HG03280 (cell line): ENCODE results near the gene MRPL47.
"Not testable (repeated sequence)": the region's sequence is repeated elsewhere in the genome, so short reads cannot be mapped to it uniquely, and the experiment has no call there.

Experiments used
- ATAC-seq: cut with Tn5 transposase; IDR thresholded peaks from one replicate; pipeline ENCODE4 v1.9.1; 2021; ENCODE audit warnings: mild to moderate bottlenecking, moderate library complexity; ENCODE audit not compliant: unreplicated experiment

MRPL47 gene

GRCh38 chr3:179604321-179605078 is at the start of gene MRPL47, which contains the start of gene NDUFB5:
Gene MRPL47, minus strand, starts transcription at chr3:179604638. Its CDS starts 14 bp downstream, at chr3:179604624.
Gene NDUFB5, plus strand, starts transcription at chr3:179604794. Its CDS starts 22 bp downstream, at chr3:179604816.
- peak; percentile 97 for ATAC-seq

- peak; percentile 51 for ATAC-seq
Measured at GRCh38 chr3:179653096-179653797, 48.8 kb upstream of the MRPL47 start.

GRCh38 chr3:179652447-179653095 is 48.1 kb upstream of the MRPL47 start, which contains the start of gene USP13:
Gene USP13, plus strand, starts transcription at chr3:179653040. Its CDS starts 186 bp downstream, at chr3:179653226.
- peak; percentile 63 for ATAC-seq

- ATAC-seq = no peak
Measured at GRCh38 chr3:179651687-179652446, 47.4 kb upstream of the MRPL47 start.

GRCh38 chr3:179646177-179646576 is 41.7 kb upstream of the MRPL47 start:
- ATAC-seq = no peak

- ATAC-seq = not testable (repeated sequence)
Measured at GRCh38 chr3:179643837-179644236, 39.4 kb upstream of the MRPL47 start.

- ATAC-seq = no peak
Measured at GRCh38 chr3:179642871-179643270, 38.4 kb upstream of the MRPL47 start.

GRCh38 chr3:179640469-179640868 is 36.0 kb upstream of the MRPL47 start:
- no peak for ATAC-seq

GRCh38 chr3:179630753-179631451 is 26.5 kb upstream of the MRPL47 start:
- ATAC-seq = no peak

GRCh38 chr3:179624451-179624850 is 20.0 kb upstream of the MRPL47 start:
- ATAC-seq = no peak

- ATAC-seq = no peak
Measured at GRCh38 chr3:179622023-179622422, 17.6 kb upstream of the MRPL47 start.

- ATAC-seq = no peak
Measured at GRCh38 chr3:179615458-179616173, 11.2 kb upstream of the MRPL47 start.

- ATAC-seq = no peak
Measured at GRCh38 chr3:179613807-179614206, 9.4 kb upstream of the MRPL47 start.

- ATAC-seq = no peak
Measured at GRCh38 chr3:179610066-179610465, 5.6 kb upstream of the MRPL47 start.

- peak; percentile 44 for ATAC-seq
Measured at GRCh38 chr3:179608931-179609720, 4.7 kb upstream of the MRPL47 start.

- ATAC-seq = no peak
Measured at GRCh38 chr3:179606534-179607085, 2.2 kb upstream of the MRPL47 start.

- ATAC-seq = no peak
Measured at GRCh38 chr3:179603831-179604230, 607 bp downstream of the MRPL47 start.

- ATAC-seq = no peak
Measured at GRCh38 chr3:179603321-179603720, 1.1 kb downstream of the MRPL47 start.
